ENCODE results near the gene PDE10A. TPM values are rescaled to one million over a fixed set of nuclear protein-coding genes. Genes with fewer than 3 reads are reported as not detected.
A peak's percentile ranks its signal among the peaks of the same experiment; 100 is the strongest.
"Not testable (repeated sequence)": the region's sequence is repeated elsewhere in the genome, so short reads cannot be mapped to it uniquely, and the experiment has no call there.

Gene PDE10A
- total RNA-seq, 1 donor from 2014 or later = 15.7 TPM

DNA sequence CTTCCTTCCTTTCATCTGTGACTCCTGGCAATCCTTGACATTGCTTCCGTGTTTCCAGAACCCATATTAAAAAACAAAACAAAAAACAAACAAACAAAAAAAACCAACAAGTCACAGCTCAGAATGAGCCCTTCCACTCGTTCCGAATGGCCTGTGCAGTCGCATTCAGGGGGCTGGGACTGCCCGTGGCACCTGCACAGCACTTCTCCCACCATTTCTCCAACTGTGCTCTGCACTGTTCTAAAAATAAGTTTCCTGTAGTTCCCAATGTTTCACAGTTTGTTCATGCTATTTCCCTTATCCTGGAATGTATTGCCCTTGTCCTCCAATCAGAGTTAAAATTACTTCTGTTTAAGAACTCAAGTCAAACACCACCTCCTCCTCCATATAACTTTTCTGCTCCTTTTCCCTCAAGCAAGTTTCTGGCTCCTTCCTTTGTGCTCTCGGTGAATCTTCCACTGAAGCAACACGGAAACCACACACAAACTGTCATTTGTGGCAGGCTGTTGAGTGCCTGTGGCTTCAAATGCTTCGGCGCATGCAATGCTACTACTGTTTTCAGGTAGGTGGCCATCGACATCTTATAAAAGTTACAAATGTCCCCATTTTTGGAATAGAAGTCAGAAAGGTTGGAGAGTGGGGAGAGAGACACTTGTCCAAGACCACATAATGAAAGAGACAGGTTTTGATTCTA is 57.7 kb downstream of the PDE10A start:
- ATAC-seq (no peak), DNase-seq (ENCODE audit: missing footprints) (no peak)
- intact Hi-C loops (cut with DNase I) = no loop called here

DNA sequence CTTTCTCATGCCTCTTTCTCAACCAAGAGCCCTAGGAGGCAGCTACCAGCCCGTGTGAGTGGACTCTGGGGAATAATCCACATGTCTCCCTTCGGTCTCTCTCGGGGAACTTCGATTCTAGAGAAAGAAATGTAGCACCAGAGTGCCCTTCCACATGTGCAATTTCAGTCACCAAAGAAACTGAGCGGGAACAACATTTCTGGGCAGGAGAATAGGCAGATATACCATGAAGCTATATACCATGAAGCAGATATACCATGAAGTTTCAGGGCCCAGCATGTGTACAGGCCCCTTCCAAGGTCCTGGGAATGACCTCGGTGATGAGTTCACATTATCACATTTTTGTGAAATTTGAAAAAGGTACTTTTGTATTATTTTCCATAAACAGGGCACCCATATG is 60.8 kb downstream of the PDE10A start:
- DNase-seq (ENCODE audit: missing footprints) (no peak), ATAC-seq (no peak)
- intact Hi-C loops (cut with DNase I) = no loop called here

DNA sequence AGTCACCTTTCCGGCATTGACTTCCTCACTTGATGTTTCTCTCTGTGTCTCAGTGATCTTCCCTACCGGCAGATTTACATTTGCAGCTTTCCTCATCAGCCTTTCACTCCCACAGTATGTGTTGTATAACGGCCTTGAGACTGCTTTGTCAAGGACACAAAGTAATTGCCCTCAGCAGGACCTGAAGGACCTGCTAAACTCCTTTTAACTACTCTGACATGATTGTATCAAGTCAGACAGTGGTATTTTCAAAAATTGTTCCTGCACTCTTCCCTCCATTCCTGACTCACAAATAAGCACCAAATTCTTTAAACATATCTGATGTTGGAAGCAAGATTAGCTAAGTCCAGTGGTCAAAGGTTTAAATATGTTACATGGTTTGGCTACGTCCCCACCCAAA is 62.4 kb downstream of the PDE10A start:
- ATAC-seq (no peak), DNase-seq (ENCODE audit: missing footprints) (no peak)

GRCh38 chr6:165599596-165600487 is 63.2 kb downstream of the PDE10A start:
- peak; percentile 32 for ATAC-seq
- intact Hi-C loops (cut with DNase I) = no loop called here
- DNase-seq (ENCODE audit: missing footprints) = no peak

More for the DNA sequence above, 62.4 kb downstream of the PDE10A start:
- intact Hi-C loops (cut with DNase I) = no loop called here

DNA sequence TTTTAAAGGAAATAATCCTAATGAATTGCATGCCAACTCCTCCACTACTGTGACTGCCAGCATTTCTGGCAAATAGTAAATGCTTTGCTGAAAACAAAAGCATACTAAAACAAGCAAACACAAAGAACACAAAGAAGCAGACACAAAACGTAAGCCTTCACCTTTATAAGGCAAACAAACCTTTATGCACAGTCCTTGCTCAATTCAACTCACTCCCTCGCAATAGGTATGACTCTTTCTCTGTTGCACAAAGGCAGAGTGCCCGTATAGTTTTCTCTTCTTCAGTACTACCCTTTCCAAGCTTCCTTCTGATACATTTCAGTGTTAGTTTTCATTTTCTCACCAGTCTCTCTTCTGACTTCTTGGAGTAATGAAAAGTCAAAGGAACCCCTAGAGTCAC is 63.9 kb downstream of the PDE10A start:
- DNase-seq (ENCODE audit: missing footprints) (no peak), ATAC-seq (no peak)
- intact Hi-C loops (cut with DNase I) = no loop called here

DNA sequence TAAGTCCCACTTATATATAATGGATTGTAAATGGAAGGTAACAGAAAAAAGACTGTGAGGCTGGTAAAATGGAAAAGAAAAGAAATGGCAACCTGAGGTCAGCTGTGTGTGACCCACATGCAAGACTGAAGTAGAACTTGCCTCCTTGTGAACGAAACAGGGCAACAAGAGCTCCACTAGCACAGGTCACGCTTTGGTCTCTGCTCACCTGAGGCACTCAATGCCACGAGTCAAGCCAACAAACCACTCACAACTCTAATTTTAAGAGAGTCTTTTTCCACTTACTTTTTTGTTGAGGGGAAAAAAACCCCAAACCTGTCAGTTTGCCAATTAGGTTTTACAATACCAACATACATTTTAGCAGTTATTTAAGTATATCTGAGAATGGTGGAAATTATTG is 65.2 kb downstream of the PDE10A start:
- DNase-seq (ENCODE audit: missing footprints) = no peak
- ATAC-seq = no peak
- intact Hi-C loops (cut with DNase I) = no loop called here

DNA sequence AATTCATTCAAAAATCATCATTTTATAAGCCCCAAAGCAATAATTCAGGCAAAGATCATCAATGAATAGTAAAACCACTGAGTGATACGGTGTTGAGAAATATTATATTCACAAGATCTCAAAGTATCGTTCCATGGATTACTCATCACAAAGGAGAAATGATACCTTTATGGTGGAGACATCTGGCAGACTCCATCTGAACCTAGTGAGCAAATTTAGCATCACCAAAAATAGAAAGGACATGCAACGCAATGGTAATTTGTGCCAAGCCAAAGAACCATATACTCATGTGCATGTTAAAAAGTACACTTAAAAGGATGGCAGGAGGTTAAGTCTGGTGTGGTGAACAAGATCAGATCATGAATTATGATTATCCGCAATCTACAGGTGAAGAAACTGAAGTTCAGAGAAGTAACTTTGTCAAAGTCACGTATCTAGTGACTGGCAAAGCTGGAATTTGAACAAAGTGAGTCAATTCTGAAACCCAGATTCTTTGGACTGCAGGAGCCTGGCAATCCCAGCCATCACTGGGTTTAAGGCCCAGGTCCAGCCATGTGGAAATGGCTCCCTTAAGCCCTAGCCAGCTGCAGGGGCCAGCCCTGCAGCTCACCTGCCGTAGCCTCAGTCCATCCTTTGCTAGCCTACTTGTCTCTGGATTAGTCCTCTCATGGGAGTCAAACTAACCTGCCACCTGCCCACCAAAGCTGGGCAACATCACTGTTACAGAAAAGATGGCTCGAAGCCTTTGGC is 68.3 kb downstream of the PDE10A start:
- peak; percentile 42 for ATAC-seq
- no peak for DNase-seq (ENCODE audit: missing footprints)
- intact Hi-C loops (cut with DNase I) = no loop called here

DNA sequence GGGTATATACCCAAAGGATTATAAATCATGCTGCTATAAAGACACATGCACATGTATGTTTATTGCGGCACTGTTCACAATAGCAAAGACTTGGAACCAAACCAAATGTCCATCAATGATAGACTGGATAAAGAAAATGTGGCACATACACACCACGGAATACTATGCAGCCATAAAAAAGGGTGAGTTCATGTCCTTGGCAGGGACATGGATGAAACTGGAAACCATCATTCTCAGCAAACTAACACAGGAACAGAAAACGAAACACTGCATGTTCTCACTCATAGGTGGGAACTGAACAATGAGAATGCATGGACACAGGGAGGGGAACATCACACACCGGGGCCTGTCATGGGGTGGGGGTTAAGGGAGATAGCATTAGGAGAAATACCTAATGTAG is 70.1 kb downstream of the PDE10A start:
- intact Hi-C loops (cut with DNase I); ATAC-seq; DNase-seq (ENCODE audit: missing footprints): not testable (repeated sequence)

GRCh38 chr6:165588515-165588914 is 74.5 kb downstream of the PDE10A start:
- ATAC-seq (no peak), DNase-seq (ENCODE audit: missing footprints) (no peak)
- intact Hi-C loops (cut with DNase I) = no loop called here

DNA sequence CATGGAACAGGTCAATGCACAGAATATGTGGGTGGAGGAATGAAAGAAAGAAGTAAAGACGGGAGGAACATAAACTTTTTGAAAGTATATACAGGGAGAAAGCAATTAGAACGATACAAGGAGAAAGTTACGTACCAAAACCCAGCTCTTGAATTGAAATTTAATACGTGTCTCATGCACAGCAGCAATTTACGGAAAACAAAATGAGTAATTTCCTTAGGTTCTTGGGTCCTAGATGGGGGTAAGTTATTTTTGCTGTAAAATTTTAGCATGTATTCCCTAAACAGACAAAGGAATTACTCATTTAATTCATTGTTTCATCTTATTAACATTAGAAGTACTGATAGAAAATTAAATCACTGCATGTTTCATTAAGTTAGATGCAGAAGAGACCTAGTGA is 75.8 kb downstream of the PDE10A start:
- intact Hi-C loops (cut with DNase I) = no loop called here
- DNase-seq (ENCODE audit: missing footprints) (no peak), ATAC-seq (no peak)

- DNase-seq (ENCODE audit: missing footprints) = no peak
- ATAC-seq = no peak
- intact Hi-C loops (cut with DNase I) = no loop called here
Measured at GRCh38 chr6:165586706-165587105, 76.3 kb downstream of the PDE10A start.

- DNase-seq (ENCODE audit: missing footprints) (no peak), ATAC-seq (no peak)
- intact Hi-C loops (cut with DNase I) = no loop called here
Measured at GRCh38 chr6:165585060-165585459, 78.0 kb downstream of the PDE10A start.

DNA sequence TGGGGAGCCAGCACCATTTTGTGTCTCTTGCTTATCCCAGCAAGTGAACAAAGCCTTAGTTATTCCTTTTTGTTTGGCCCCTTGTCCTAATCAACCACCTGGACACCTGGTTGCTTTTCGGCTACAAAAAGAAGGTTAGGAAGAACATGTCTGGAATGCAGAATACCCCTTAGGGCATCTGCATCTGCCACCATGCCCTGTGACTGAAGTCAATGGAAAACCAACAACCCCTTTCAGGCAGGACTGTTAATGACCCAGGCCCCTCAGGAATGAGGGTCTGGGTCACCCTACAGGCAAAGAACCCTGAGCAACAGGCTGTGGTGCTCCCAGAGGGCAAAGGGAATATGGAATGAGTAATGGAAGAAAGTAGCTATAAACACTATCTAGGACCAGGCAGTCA is 78.5 kb downstream of the PDE10A start:
- no peak for DNase-seq (ENCODE audit: missing footprints)
- intact Hi-C loops (cut with DNase I) = no loop called here
- ATAC-seq = no peak

DNA sequence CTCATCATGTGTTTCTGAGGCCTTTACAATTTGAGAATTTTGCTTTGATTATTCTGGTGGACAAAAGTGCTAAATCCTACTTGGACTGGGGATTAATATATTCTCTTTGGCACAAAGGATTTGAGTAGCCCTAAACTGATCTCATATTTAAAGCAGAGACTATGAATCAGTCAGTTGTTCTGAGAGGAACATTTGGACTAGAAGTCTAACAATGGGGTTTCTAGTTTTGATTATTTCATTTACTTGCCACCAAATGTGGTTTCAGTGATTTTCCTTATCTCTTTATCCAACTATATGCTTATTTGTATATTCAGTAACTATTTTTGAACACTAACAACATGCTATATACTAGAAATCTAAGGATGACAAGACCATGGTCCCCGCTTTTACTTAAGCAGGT is 81.4 kb downstream of the PDE10A start:
- no peak for ATAC-seq
- intact Hi-C loops (cut with DNase I) = no loop called here
- DNase-seq (ENCODE audit: missing footprints) = no peak

DNA sequence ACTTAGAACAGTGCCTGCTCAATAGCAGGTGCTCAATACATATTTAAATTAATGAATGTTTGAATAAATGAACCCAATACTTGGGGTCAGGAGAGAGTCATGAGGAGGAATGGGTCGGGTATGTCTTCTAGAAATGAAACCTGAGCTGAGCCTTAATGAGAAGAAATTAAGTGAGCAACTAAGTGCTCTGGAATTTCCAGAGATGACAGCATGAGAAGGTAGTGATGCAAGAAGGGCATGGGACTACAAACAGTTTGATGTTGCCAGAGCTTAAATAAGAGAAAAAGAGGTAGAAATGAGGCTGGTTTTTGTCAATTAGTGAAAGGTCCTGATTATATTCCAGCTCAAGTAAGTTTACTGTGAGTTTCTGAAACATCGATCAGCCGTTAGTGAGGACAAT is 82.9 kb downstream of the PDE10A start:
- intact Hi-C loops (cut with DNase I) = no loop called here
- no peak for ATAC-seq
- DNase-seq (ENCODE audit: missing footprints) = no peak

DNA sequence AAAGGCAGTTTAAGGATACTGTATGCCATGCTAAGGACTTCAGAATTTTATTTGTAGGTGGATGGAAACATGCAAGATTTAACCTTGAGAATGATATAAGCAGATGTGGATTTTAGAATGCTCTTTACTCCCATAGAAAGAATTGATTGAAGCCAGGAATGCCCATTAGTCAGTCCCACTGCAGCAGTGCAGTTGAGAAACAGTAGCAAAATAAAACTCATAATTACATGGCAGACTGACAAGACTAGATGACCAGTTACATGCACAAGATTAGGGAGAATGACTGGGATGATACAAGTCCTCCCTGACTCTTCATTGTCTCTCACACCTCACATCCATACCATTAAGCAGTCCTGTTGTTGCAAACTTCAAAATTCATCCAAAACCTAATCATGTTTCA is 83.9 kb downstream of the PDE10A start:
- no peak for DNase-seq (ENCODE audit: missing footprints)
- intact Hi-C loops (cut with DNase I) = no loop called here
- no peak for ATAC-seq

DNA sequence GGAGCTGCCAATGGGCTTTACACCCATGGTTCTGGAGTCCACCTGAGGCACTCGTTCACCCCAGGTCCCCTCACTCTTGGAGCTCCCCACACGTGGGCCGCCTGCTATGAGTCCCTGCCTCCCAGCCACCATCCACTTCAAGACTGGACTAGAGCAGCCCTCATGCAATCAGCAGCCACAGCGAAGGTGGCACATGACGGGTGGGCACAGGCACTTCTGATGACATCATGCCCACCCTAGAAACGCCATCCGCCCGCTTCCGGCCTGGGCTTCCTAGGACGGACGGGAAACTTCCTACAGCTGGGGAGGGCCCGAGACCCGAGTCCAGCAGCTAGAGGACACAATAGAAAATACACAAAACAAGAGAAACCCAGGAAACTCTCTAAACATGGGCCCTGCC is 85.5 kb downstream of the PDE10A start:
- intact Hi-C loops (cut with DNase I) = no loop called here

GRCh38 chr6:165575158-165575549 is 87.9 kb downstream of the PDE10A start:
- DNase-seq (ENCODE audit: missing footprints) (no peak), ATAC-seq (no peak)
- intact Hi-C loops (cut with DNase I) = no loop called here

More for the DNA sequence above, 85.5 kb downstream of the PDE10A start:
- no peak for DNase-seq (ENCODE audit: missing footprints)
- no peak for ATAC-seq

Data from Right ventricle myocardium inferior (tissue), 1 donor.